GM12873 (cell line): ENCODE data around the gene DTNBP1.

Source experiments
- TF ChIP-seq, protein P1 (sequence below): IDR thresholded peaks from 2 replicates; pipeline ENCODE4 v1.5.1; 2012; ENCODE audit warnings: low read depth, mild to moderate bottlenecking, moderate library complexity, low read length, control low read depth; ENCODE audit not compliant: insufficient read depth; ENCODE audit errors: missing control alignments

The DTNBP1 gene

DNA sequence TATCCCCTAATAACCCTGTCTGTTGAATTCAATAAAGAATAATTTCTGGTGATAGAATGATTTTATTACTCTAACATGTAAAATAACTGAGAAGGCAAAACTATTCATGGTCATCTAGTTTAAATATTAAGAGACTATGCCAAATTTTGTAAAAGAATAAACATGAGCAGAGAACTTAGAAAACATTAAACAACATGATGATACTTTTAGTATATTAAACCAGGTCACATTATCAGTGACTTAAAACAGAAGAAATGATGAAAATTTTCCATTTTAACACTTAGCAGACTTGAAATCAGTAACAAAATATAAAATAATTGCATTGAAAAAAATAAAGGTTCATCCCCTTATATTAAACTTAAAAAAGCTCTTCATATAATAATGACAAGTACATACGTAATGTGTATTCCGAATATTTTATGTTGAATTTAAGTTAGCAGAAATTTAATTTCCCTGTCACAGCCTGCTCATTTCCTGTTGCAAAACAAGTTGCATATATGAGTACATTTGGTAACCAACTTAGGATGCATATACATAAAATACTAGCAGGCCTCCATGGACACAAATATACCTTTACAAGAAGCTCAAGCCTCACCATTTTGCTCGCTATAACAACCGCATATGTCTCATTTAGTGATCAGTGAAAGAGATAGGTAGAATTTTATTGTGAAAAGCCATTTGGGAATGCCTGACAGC lies 40.6 kb downstream of the DTNBP1 start:
- TF ChIP-seq, protein P1, sequence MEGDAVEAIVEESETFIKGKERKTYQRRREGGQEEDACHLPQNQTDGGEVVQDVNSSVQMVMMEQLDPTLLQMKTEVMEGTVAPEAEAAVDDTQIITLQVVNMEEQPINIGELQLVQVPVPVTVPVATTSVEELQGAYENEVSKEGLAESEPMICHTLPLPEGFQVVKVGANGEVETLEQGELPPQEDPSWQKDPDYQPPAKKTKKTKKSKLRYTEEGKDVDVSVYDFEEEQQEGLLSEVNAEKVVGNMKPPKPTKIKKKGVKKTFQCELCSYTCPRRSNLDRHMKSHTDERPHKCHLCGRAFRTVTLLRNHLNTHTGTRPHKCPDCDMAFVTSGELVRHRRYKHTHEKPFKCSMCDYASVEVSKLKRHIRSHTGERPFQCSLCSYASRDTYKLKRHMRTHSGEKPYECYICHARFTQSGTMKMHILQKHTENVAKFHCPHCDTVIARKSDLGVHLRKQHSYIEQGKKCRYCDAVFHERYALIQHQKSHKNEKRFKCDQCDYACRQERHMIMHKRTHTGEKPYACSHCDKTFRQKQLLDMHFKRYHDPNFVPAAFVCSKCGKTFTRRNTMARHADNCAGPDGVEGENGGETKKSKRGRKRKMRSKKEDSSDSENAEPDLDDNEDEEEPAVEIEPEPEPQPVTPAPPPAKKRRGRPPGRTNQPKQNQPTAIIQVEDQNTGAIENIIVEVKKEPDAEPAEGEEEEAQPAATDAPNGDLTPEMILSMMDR = no peak

DNA sequence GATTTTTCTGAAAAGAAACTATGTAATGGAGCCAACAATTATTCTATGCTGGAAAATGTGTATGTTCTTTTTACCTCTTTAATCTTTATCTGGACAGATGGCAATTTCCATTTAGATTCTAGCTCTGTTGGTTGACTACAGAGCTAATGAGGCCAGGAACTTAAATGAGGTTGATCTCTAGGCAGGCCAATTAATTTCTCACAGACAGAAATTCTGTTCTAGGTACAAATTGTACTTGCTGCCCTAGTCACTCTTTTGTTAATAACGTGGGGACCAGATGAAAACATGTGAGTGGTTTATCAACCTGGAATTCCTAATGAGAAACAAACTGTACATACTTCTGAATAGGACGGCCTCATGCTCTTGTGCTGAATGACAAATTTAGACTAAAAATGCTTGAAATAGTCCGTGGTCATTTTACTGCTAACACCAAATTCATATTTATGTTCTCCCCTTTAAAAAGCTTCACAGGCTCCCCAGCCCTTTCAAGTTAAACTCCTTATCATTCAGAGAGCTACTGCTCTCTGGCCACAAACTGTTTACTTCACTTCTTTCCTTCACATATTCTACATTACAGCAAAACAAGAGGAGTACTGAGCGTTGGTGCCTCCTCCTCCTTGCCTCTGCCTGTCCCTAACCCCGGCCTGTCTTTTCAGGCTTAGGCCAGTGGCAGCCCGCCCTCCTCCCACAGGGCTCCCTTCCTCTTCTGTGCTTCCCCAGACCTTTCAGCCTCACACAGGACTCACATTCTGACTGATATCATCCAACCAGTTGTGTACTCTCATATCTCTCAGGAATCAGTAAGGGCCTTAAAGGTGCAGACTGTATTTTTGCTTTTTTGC lies 41.4 kb downstream of the DTNBP1 start:
- TF ChIP-seq, protein P1 = no peak

DNA sequence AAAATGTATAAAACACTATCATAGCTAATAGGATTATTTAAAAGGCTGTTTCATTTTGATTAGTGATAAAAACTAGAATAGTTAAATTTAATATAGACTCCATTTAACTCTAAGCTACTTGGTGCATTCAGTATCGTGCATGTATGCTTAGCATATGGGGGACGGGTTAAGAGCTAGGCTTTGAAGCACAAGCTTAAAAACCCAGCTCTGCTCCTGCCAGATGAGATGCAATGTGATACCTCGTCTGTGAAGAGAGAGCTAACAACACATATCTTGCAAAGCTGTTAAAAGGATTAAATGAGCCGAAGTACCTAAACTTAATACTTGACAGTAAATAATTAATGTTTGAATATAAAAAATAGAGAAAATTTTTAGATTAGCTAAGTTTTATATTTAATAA lies 42.2 kb downstream of the DTNBP1 start:
- TF ChIP-seq, protein P1 = no peak

DNA sequence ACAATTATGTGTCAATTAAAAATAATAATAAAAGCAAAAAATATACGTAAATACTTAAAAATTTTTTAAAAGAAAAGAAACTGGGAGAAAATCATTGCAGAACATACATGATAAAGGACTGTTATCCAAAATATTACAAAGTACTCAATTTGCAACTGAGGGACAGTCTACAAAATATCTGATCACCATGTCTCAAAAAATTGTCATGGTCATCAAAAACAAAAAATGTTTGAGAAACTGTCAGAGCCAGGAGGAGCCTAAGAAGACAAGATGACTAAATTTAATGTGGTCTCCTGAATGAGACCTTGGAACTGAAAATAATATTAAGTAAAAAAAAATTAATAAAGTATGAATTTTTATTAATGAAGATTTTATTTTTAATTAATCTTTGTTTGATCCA lies 43.5 kb downstream of the DTNBP1 start:
- TF ChIP-seq, protein P1 = no peak

DNA sequence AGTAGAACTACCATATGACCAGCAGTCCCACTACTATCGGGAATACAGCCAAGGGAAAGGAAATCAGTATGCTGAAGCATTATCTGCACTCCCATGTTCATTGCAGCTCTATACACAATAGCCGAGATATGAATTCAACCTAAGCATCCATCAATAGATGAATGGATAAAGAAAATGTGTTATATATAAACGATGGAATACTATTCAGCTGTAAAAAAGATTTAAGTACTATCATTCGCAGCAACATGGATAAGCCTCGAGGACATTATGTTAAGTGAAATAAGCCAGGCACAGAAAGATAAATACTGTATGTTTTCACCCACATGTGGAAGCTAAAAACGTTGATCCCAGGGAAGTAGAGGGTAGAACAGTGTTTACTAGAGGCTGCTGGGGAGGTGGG lies 44.1 kb downstream of the DTNBP1 start:
- TF ChIP-seq, protein P1 = no peak

DNA sequence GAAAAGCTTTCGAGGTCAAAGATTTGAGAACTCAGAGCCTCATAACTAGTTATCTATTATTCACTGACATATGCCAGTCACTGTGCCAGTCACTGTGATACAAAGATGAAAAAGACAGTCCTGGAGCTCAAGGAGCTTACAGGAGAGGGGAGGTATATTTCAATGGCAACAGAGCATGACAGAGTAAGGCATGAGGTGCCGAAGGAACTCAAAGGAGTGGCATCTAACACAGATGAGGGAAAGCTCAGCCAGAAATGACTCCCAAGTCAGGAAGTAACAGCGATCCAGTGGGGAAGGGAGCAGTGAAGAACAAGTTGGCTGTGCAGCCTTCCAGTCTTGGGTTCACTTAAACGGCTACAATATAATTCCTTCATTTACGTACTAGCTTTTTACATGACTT lies 46.6 kb downstream of the DTNBP1 start:
- TF ChIP-seq, protein P1 = no peak

DNA sequence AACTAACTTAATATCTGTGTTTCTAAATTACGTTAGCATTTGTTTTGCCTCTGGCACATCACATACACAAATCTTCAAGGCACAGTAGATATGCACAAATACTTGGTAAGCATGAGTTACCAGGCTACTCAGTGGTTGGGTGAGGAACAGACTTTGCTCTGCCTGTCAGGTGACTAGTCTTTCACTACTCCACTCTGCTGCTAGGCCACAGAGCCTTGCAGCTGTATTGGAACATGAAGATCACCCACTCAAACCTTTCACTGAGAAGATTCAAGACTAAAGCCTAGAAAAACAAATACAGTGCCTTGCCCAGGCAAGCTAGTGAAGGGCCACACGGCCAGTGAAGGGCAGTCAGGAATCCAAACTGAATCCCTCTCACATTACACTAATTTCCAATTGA lies 47.0 kb downstream of the DTNBP1 start:
- TF ChIP-seq, protein P1 = no peak
